HL-60 (cell line): ENCODE data around the gene S1PR1.

Source experiments
- GABPA ChIP-seq: IDR thresholded peaks from 2 replicates; pipeline ENCODE4 v1.6.1; 2012; ENCODE audit warnings: low read depth
- POLR2AphosphoS5 ChIP-seq: IDR thresholded peaks from 2 replicates; pipeline ENCODE4 v1.6.1; 2012; ENCODE audit warnings: low read depth
- SPI1 ChIP-seq: IDR thresholded peaks from 2 replicates; pipeline ENCODE4 v1.6.1; 2012; ENCODE audit warnings: low read depth, mild to moderate bottlenecking, borderline replicate concordance
- TF ChIP-seq, protein P1 (sequence below): IDR thresholded peaks from one replicate; pipeline ENCODE4 v1.5.1; 2011; ENCODE audit warnings: low read length, control low read depth, inconsistent platforms; ENCODE audit not compliant: insufficient read depth
- TF ChIP-seq, protein P2 (sequence below): IDR thresholded peaks from 2 replicates; pipeline ENCODE4 v1.6.1; 2012; ENCODE audit warnings: low read depth; ENCODE audit not compliant: insufficient replicate concordance

DNA sequence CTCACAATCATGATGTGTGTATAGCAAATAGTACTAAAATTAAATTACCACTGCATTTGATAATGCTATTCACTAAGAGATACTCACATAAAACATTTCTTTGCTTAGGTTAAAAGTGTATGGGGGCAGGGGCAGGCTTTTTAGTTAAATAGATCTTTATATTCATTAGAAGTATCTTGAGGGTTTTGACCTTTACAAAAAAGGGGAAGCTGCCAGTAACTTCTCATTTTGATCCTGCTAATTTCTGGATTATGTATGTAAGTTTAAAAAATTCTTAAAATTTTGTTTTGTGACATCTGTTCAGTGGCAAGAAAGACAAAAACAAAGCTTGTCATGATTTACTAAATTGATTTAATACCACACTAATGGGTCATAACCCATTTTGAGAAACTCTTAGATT lies 45.8 kb upstream of the S1PR1 start:
- TF ChIP-seq, protein P1, sequence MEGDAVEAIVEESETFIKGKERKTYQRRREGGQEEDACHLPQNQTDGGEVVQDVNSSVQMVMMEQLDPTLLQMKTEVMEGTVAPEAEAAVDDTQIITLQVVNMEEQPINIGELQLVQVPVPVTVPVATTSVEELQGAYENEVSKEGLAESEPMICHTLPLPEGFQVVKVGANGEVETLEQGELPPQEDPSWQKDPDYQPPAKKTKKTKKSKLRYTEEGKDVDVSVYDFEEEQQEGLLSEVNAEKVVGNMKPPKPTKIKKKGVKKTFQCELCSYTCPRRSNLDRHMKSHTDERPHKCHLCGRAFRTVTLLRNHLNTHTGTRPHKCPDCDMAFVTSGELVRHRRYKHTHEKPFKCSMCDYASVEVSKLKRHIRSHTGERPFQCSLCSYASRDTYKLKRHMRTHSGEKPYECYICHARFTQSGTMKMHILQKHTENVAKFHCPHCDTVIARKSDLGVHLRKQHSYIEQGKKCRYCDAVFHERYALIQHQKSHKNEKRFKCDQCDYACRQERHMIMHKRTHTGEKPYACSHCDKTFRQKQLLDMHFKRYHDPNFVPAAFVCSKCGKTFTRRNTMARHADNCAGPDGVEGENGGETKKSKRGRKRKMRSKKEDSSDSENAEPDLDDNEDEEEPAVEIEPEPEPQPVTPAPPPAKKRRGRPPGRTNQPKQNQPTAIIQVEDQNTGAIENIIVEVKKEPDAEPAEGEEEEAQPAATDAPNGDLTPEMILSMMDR = no peak
- TF ChIP-seq, protein P2, sequence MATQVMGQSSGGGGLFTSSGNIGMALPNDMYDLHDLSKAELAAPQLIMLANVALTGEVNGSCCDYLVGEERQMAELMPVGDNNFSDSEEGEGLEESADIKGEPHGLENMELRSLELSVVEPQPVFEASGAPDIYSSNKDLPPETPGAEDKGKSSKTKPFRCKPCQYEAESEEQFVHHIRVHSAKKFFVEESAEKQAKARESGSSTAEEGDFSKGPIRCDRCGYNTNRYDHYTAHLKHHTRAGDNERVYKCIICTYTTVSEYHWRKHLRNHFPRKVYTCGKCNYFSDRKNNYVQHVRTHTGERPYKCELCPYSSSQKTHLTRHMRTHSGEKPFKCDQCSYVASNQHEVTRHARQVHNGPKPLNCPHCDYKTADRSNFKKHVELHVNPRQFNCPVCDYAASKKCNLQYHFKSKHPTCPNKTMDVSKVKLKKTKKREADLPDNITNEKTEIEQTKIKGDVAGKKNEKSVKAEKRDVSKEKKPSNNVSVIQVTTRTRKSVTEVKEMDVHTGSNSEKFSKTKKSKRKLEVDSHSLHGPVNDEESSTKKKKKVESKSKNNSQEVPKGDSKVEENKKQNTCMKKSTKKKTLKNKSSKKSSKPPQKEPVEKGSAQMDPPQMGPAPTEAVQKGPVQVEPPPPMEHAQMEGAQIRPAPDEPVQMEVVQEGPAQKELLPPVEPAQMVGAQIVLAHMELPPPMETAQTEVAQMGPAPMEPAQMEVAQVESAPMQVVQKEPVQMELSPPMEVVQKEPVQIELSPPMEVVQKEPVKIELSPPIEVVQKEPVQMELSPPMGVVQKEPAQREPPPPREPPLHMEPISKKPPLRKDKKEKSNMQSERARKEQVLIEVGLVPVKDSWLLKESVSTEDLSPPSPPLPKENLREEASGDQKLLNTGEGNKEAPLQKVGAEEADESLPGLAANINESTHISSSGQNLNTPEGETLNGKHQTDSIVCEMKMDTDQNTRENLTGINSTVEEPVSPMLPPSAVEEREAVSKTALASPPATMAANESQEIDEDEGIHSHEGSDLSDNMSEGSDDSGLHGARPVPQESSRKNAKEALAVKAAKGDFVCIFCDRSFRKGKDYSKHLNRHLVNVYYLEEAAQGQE = no peak
- TF ChIP-seq POLR2AphosphoS5 (no peak), GABPA (no peak), SPI1 (peak; percentile 55; the same call in 1 of the 2 replicates)
